GM12878 (cell line): Measurements from ENCODE around the gene MACROD2. TPM values are rescaled to one million over a fixed set of nuclear protein-coding genes. Genes with fewer than 3 reads are reported as not detected.

ENCODE experiments used
- ATAC-seq: fragments of 200-7000 bp; cut with Tn5 transposase; 3 replicates; pipeline ENCODE4 v1.9.1; 2020; ENCODE audit warnings: mild to moderate bottlenecking, moderate library complexity
- BruUV-seq: library from RNA; stranded (reverse); fragments of 400-500 nt; replicated peaks from 2 replicates; lab custom pipeline; 2021; lab: Mats Ljungman, UMichigan
- CTCF ChIA-PET: fragments of 300-600 bp; sonication (Branson Sonifier 250); formaldehyde crosslinking; extraction: SDS; loops from one replicate; lab custom pipeline; 2021; ENCODE audit warnings: inconsistent platforms; lab: Yijun Ruan, JAX
- POLR2A ChIA-PET: fragments of 350-600 bp; formaldehyde crosslinking; extraction: SDS; loops from one replicate; lab custom pipeline; 2021; ENCODE audit warnings: inconsistent platforms; lab: Charles Lee
- RAD21 ChIA-PET: fragments of 300-600 bp; sonication (Branson Sonifier 250); formaldehyde crosslinking; loops from one replicate; lab custom pipeline; 2023; ENCODE audit warnings: antibody characterized with exemption; ENCODE audit not compliant: unreplicated experiment; lab: Charles Lee
- SMC1A ChIA-PET: fragments of 300-600 bp; sonication (Branson Sonifier 250); formaldehyde crosslinking; loops from one replicate; lab custom pipeline; 2023; ENCODE audit not compliant: unreplicated experiment, uncharacterized antibody; lab: Charles Lee
- DNase-seq: peaks from one replicate; pipeline ENCODE4 v3.0.0-alpha.2; 2011; ENCODE audit warnings: low read depth, low spot score
- FAIRE-seq: peaks from 3 replicates; lab custom pipeline; 2011; peaks lifted over from hg19 to GRCh38; lab: Jason Lieb, UNC
- H2AFZ ChIP-seq: 2 replicates; pipeline ENCODE4 v1.6.0; 2011; ENCODE audit warnings: low read depth, low read length, control low read depth; ENCODE audit not compliant: control insufficient read depth
- H3K27ac ChIP-seq: 2 replicates; pipeline ENCODE4 v1.5.1; 2011; ENCODE audit warnings: control low read depth; ENCODE audit not compliant: control insufficient read depth, insufficient read depth
- H3K27me3 ChIP-seq, 2 experiments: replicated peaks in 1 of 2; 2 replicates each; pipeline versions ENCODE4 v1.6.0 to v1.6.1; 2011; ENCODE audit warnings: low read length in 1 of 2; ENCODE audit not compliant: control insufficient read depth in 2 of 2, insufficient read depth in 2 of 2
- H3K36me3 ChIP-seq, 2 experiments: 2 replicates each; pipeline ENCODE4 v1.5.1; 2011; ENCODE audit warnings: low read length in 1 of 2; ENCODE audit not compliant: control insufficient read depth in 2 of 2, insufficient read depth in 2 of 2
- H3K4me1 ChIP-seq: 2 replicates; pipeline ENCODE4 v1.6.1; 2011; ENCODE audit warnings: mild to moderate bottlenecking, low read length, moderate library complexity, mixed read lengths; ENCODE audit not compliant: control insufficient read depth, insufficient read depth
- H3K4me2 ChIP-seq: 2 replicates; pipeline ENCODE4 v1.6.0; 2011; ENCODE audit warnings: control low read depth; ENCODE audit not compliant: control insufficient read depth, insufficient read depth
- H3K4me3 ChIP-seq: fragments of 200-600 bp; sonication (generic); 2 replicates; pipeline ENCODE4 v1.5.1; 2016
- H3K79me2 ChIP-seq: 2 replicates; pipeline ENCODE4 v1.6.0; 2011; ENCODE audit warnings: low read length; ENCODE audit not compliant: control insufficient read depth, insufficient read depth
- H3K9ac ChIP-seq: 2 replicates; pipeline ENCODE4 v1.8.0; 2011; ENCODE audit warnings: low read length, control low read depth, mixed read lengths; ENCODE audit not compliant: control insufficient read depth, insufficient read depth
- H3K9me3 ChIP-seq: replicated peaks from 3 replicates; pipeline ENCODE4 v1.5.1; 2011; ENCODE audit warnings: mild to moderate bottlenecking, low read length; ENCODE audit not compliant: control insufficient read depth, insufficient read depth
- H4K20me1 ChIP-seq: 2 replicates; pipeline ENCODE4 v1.6.0; 2011; ENCODE audit not compliant: control insufficient read depth, insufficient read depth
- CREB1 ChIP-seq: IDR thresholded peaks from 2 replicates; pipeline ENCODE4 v1.6.1; 2012; ENCODE audit warnings: low read depth, mild to moderate bottlenecking, inconsistent platforms
- GABPA ChIP-seq: IDR thresholded peaks from 2 replicates; pipeline ENCODE4 v1.6.1; 2014; ENCODE audit warnings: antibody characterized with exemption, low read depth, mild to moderate bottlenecking, inconsistent platforms
- MTA2 ChIP-seq: fragments of 450-650 bp; IDR thresholded peaks from 2 replicates; pipeline ENCODE4 v1.6.1; 2016; ENCODE audit warnings: low read depth, mild to moderate bottlenecking, moderate library complexity
- NFIC ChIP-seq: IDR thresholded peaks from 2 replicates; pipeline ENCODE4 v1.6.1; 2012; ENCODE audit warnings: low read depth, mild to moderate bottlenecking, inconsistent platforms, low read length, moderate library complexity
- WGBS: methylation state at CpG from one replicate; pipeline ENCODE4 v1.1.6; 2016; ENCODE audit warnings: low lambda C conversion rate; ENCODE audit not compliant: insufficient replicate concordance, insufficient coverage; ENCODE audit errors: missing lambda C conversion rate; 5-methylcytosine and 5-hydroxymethylcytosine counted together
- in situ Hi-C: fragments of 300-500 bp; cut with MboI; formaldehyde crosslinking; loops from 9 replicates; pipeline ENCODE4 v1.14.3; 2018; ENCODE audit warnings: mixed read lengths
- intact Hi-C: fragments of 100-400 bp; cut with micrococcal nuclease; formaldehyde crosslinking; loops from one replicate; pipeline ENCODE4 v1.14.2; 2022; ENCODE audit not compliant: unreplicated experiment
- polyA plus RNA-seq, 11 experiments: library from polyadenylated mRNA; depleted of rRNA in 4 of 11; unstranded in 6 of 11; stranded (reverse) in 5 of 11; fragments of >200 nt; fragmentation: Nextera tagmentation in 4 of 11; fragmentation: Illumina TruSeq in 1 of 11; extraction: Ambion mirVana in 4 of 11; extraction: Trizol in 1 of 11; gene quantifications; 1 replicate in 1 of 11; 2 replicates in 10 of 11; pipeline versions ENCODE4 v1.2.1 to v1.2.3, GENCODE V29; 2011 to 2016; ENCODE audit warnings: inconsistent platforms in 2 of 11, missing spikeins in 2 of 11, low read depth in 1 of 11
- total RNA-seq, 4 experiments: library from RNA; depleted of rRNA in 3 of 4; stranded (reverse); fragments of >200 nt in 3 of 4; fragmentation: Illumina TruSeq in 1 of 4; extraction: Trizol in 1 of 4; gene quantifications; 2 replicates each; pipeline versions ENCODE4 v1.2.1 to v1.2.3, GENCODE V29; 2013 to 2021
- TF ChIP-seq, protein P1 (sequence below): fragments of 450-650 bp; IDR thresholded peaks from 2 replicates; pipeline ENCODE4 v1.6.1; 2017; ENCODE audit warnings: borderline replicate concordance

The MACROD2 gene
- total and polyA plus RNA-seq, 10 of the 15 experiments (the other 5 are each of a cell fraction or from before 2014, with no cell fraction given) = 1.1 to 21.5 (median 2.2) TPM

- in situ Hi-C loops = no loop called here
- H3K36me3 ChIP-seq = no peaks in the 10 kb centered on the region
- WGBS = 8% methylated on average over 3 of the region's 3 CpGs
- no peaks in the 10 kb centered on the region for H3K27me3 ChIP-seq
- POLR2A ChIA-PET = interaction anchor here (0.9 kb wide), 1 partner anchor 115 kb away, joined by 3 read pairs; no protein-coding TSS in a partner anchor
- no peak overlapping the region for H3K9ac ChIP-seq
- FAIRE-seq = no peak
- no peaks in the 10 kb centered on the region for H3K79me2 ChIP-seq
- H3K4me2 ChIP-seq = no peak overlapping the region
- intact Hi-C loops = no loop called here
- SMC1A ChIA-PET = no interaction called here
- RAD21 ChIA-PET = no interaction called here
- H2AFZ ChIP-seq = no peak overlapping the region
- no peak overlapping the region for H3K27ac ChIP-seq
- no peaks in the 10 kb centered on the region for H3K9me3 ChIP-seq
- H3K4me3 ChIP-seq = no peak overlapping the region
- CTCF ChIA-PET = no interaction called here
- DNase-seq = no peak
- BruUV-seq = no TSS peak
- ATAC-seq = no peak
- no peaks in the 10 kb centered on the region for H4K20me1 ChIP-seq
- H3K4me1 ChIP-seq = no peaks in the 10 kb centered on the region
- TF ChIP-seq MTA2 (no peak), CREB1 (no peak)
Measured at GRCh38 chr20:14664101-14664500, 668.8 kb downstream of the MACROD2 start.

DNA sequence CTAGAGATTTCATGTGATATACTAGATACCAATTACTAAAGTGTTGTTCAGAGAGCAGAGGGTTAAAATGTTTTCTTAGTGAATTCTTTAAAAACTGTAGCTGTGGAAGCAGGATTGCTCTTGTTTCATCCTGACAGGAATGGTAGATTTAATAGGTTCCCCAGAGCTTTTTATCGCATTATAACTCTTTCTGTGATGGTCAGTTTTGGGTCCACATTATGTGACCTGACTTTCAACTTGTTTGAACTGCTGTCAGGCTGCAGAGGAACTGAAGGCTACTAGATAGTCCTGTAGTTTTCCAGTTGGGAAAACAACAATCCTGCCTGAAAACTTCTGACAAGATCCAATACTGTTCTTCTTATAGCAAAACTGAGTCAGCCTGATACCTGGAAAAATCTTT, 671.4 kb downstream of the MACROD2 start:
- FAIRE-seq (no peak), DNase-seq (no peak), ATAC-seq (no peak)
- no peaks in the 10 kb centered on the region for H3K9me3 ChIP-seq
- H4K20me1 ChIP-seq = no peaks in the 10 kb centered on the region
- in situ Hi-C loops = no loop called here
- ChIA-PET SMC1A (interaction anchor here (0.6 to 1.9 kb wide), 3 partner anchors 10 to 460 kb away, joined by 3 to 8 read pairs (median 5); no protein-coding TSS in a partner anchor), CTCF (interaction anchor here (0.8 kb wide), 1 partner anchor 43 kb away, joined by 3 read pairs; no protein-coding TSS in a partner anchor), POLR2A (no interaction called here), RAD21 (no interaction called here)
- no TSS peak for BruUV-seq
- H3K79me2 ChIP-seq = no peaks in the 10 kb centered on the region
- no peak overlapping the region for H3K4me3 ChIP-seq
- H3K9ac ChIP-seq = no peak overlapping the region
- intact Hi-C loops = no loop called here
- H3K4me2 ChIP-seq = no peak overlapping the region
- H3K36me3 ChIP-seq = no peaks in the 10 kb centered on the region
- TF ChIP-seq GABPA (no peak), NFIC (no peak)
- TF ChIP-seq, protein P1, sequence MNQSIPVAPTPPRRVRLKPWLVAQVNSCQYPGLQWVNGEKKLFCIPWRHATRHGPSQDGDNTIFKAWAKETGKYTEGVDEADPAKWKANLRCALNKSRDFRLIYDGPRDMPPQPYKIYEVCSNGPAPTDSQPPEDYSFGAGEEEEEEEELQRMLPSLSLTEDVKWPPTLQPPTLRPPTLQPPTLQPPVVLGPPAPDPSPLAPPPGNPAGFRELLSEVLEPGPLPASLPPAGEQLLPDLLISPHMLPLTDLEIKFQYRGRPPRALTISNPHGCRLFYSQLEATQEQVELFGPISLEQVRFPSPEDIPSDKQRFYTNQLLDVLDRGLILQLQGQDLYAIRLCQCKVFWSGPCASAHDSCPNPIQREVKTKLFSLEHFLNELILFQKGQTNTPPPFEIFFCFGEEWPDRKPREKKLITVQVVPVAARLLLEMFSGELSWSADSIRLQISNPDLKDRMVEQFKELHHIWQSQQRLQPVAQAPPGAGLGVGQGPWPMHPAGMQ = no peak
- WGBS = 75% methylated on average over 1 of the region's 1 CpG
- no peak overlapping the region for H2AFZ ChIP-seq
- no peak overlapping the region for H3K27ac ChIP-seq
- no peaks in the 10 kb centered on the region for H3K27me3 ChIP-seq
- no peaks in the 10 kb centered on the region for H3K4me1 ChIP-seq
